HCT116 (cell line): ENCODE data around the gene SIGLEC14. TPM values are rescaled to one million over a fixed set of nuclear protein-coding genes. Genes with fewer than 3 reads are reported as not detected.
"Not testable (repeated sequence)": the region's sequence is repeated elsewhere in the genome, so short reads cannot be mapped to it uniquely, and the experiment has no call there.

Experiments
- ATAC-seq: fragments of 200-7000 bp; cut with Tn5 transposase; 2 replicates; pipeline ENCODE4 v1.9.1; 2020; ENCODE audit warnings: mild to moderate bottlenecking, moderate library complexity
- BruUV-seq: library from RNA; stranded (reverse); fragments of 400-500 nt; replicated peaks from 2 replicates; lab custom pipeline; 2021; lab: Mats Ljungman, UMichigan
- CTCF ChIA-PET: fragments of 300-600 bp; sonication (Branson Sonifier 250); formaldehyde crosslinking; loops from one replicate; lab custom pipeline; 2021; ENCODE audit warnings: antibody characterized with exemption; lab: Charles Lee
- POLR2A ChIA-PET: fragments of 300-600, 350-600 bp; sonication (Branson Sonifier 250); formaldehyde crosslinking; loops from one replicate; lab custom pipeline; 2021; ENCODE audit warnings: antibody characterized with exemption; lab: Charles Lee
- RAD21 ChIA-PET, 2 experiments: fragments of 300-600 bp; sonication (Branson Sonifier 250); formaldehyde crosslinking; loops; one replicate each; lab custom pipeline; 2023; ENCODE audit warnings: low total read pairs in 2 of 2; ENCODE audit not compliant: uncharacterized antibody in 2 of 2, unreplicated experiment in 2 of 2, low non-redundant PET in 1 of 2; lab: Charles Lee
- DNase-seq: peaks from one replicate; pipeline ENCODE4 v3.0.0-alpha.2; 2010; ENCODE audit warnings: low read depth, low spot score
- H2AFZ ChIP-seq: fragments of 200-600 bp; shearing (Covaris generic), sonication (generic); 2 replicates; pipeline ENCODE4 v1.6.1; 2017; ENCODE audit warnings: low read depth, mixed run types, mixed read lengths, antibody characterized with exemption, low read length; ENCODE audit not compliant: poor library complexity, severe bottlenecking
- H3K27ac ChIP-seq: 2 replicates; pipeline ENCODE4 v1.5.1; 2012; ENCODE audit warnings: low read depth, low read length
- H3K27me3 ChIP-seq: fragments of 200-600 bp; sonication (generic); 2 replicates; pipeline ENCODE4 v1.6.1; 2016; ENCODE audit warnings: mixed run types, low read length, mixed read lengths; ENCODE audit not compliant: insufficient read depth
- H3K36me3 ChIP-seq, 2 experiments: fragments of 200-500 bp in 1 of 2; fragments of 200-600 bp in 1 of 2; sonication (Bioruptor generic) in 1 of 2; sonication (generic) in 1 of 2; 2 replicates each; pipeline versions ENCODE4 v1.5.1 to v1.6.1; 2014 to 2016; ENCODE audit warnings: low read length in 2 of 2, inconsistent platforms in 1 of 2, mixed read lengths in 1 of 2, mixed run types in 1 of 2; ENCODE audit not compliant: insufficient read depth in 2 of 2, control insufficient read depth in 1 of 2
- H3K4me1 ChIP-seq, 2 experiments: fragments of 200-600 bp in 1 of 2; sonication (generic) in 1 of 2; 2 replicates each; pipeline versions ENCODE4 v1.5.1 to v1.6.1; 2012 to 2017; ENCODE audit warnings: low read length in 2 of 2, inconsistent platforms in 1 of 2, mild to moderate bottlenecking in 1 of 2, mixed read lengths in 1 of 2, mixed run types in 1 of 2, moderate library complexity in 1 of 2; ENCODE audit not compliant: insufficient read depth in 2 of 2, control insufficient read depth in 1 of 2
- H3K4me2 ChIP-seq: fragments of 200-600 bp; sonication (generic); 2 replicates; pipeline ENCODE4 v1.6.1; 2017; ENCODE audit warnings: mixed run types, low read length, mixed read lengths
- H3K4me3 ChIP-seq, 2 experiments: fragments of 200-600 bp in 1 of 2; sonication (generic) in 1 of 2; replicated peaks in 1 of 2; 2 replicates each; pipeline ENCODE4 v1.5.1; 2011 to 2016; ENCODE audit warnings: low read length in 2 of 2, control low read depth in 1 of 2, low read depth in 1 of 2, mild to moderate bottlenecking in 1 of 2, mixed read lengths in 1 of 2, mixed run types in 1 of 2
- H3K79me2 ChIP-seq: fragments of 200-600 bp; sonication (generic); 2 replicates; pipeline ENCODE4 v1.6.1; 2017; ENCODE audit warnings: mild to moderate bottlenecking, mixed run types, low read length, moderate library complexity, mixed read lengths; ENCODE audit not compliant: insufficient read depth
- H3K9ac ChIP-seq: fragments of 200-600 bp; sonication (generic); 2 replicates; pipeline ENCODE4 v1.6.1; 2016; ENCODE audit warnings: low read length, mixed read lengths
- H3K9me2 ChIP-seq: fragments of 200-600 bp; sonication (generic), shearing (Covaris generic); 2 replicates; pipeline ENCODE4 v1.6.1; 2017; ENCODE audit warnings: mixed run types, mild to moderate bottlenecking, moderate library complexity; ENCODE audit not compliant: insufficient read depth
- H3K9me3 ChIP-seq, 2 experiments: fragments of 200-500 bp in 1 of 2; fragments of 200-600 bp in 1 of 2; sonication (Bioruptor generic) in 1 of 2; sonication (generic) in 1 of 2; 2 replicates each; pipeline ENCODE4 v1.6.1; 2014 to 2017; ENCODE audit warnings: low read length in 2 of 2, mixed read lengths in 2 of 2, inconsistent platforms in 1 of 2, low read depth in 1 of 2, mild to moderate bottlenecking in 1 of 2, mixed run types in 1 of 2, moderate library complexity in 1 of 2; ENCODE audit not compliant: control insufficient read depth in 1 of 2, insufficient read depth in 1 of 2
- H4K20me1 ChIP-seq: fragments of 200-600 bp; sonication (generic), shearing (Covaris generic); 2 replicates; pipeline ENCODE4 v1.6.1; 2017; ENCODE audit warnings: mixed run types, mild to moderate bottlenecking, moderate library complexity; ENCODE audit not compliant: insufficient read depth
- CBX3 ChIP-seq: IDR thresholded peaks from 2 replicates; pipeline ENCODE4 v1.6.1; 2012; ENCODE audit warnings: low read depth
- JUND ChIP-seq: IDR thresholded peaks from 2 replicates; pipeline ENCODE4 v1.6.1; 2012
- POLR2A ChIP-seq: IDR thresholded peaks from 2 replicates; pipeline ENCODE4 v1.7.0; 2011; ENCODE audit warnings: borderline replicate concordance; ENCODE audit not compliant: insufficient read depth, insufficient read length; ENCODE audit errors: extremely low read depth
- RAD21 ChIP-seq: IDR thresholded peaks from 2 replicates; pipeline ENCODE4 v1.6.1; 2012; ENCODE audit warnings: low read depth, mild to moderate bottlenecking
- SP1 ChIP-seq: IDR thresholded peaks from 2 replicates; pipeline ENCODE4 v1.6.1; 2012; ENCODE audit warnings: low read depth
- SRF ChIP-seq: IDR thresholded peaks from 2 replicates; pipeline ENCODE4 v1.6.1; 2012; ENCODE audit warnings: low read depth
- TCF7L2 ChIP-seq: IDR thresholded peaks from 2 replicates; pipeline ENCODE4 v1.7.0; 2011; ENCODE audit warnings: borderline replicate concordance, inconsistent platforms; ENCODE audit not compliant: insufficient read depth, insufficient read length; ENCODE audit errors: extremely low read depth
- ZFX ChIP-seq: fragments of 450-650 bp; IDR thresholded peaks from 2 replicates; pipeline ENCODE4 v1.6.1; 2017
- intact Hi-C: fragments of 100-400 bp; cut with micrococcal nuclease; formaldehyde crosslinking; loops from 2 replicates; pipeline ENCODE4 v1.10.0; 2022
- total RNA-seq: library from RNA; stranded (reverse); gene quantifications from one replicate; pipeline ENCODE4 v1.2.1, GENCODE V29; 2021; ENCODE audit not compliant: unreplicated experiment
- TF ChIP-seq, protein P1 (sequence below), 3 experiments: fragments of 200-600 bp in 1 of 3; sonication (generic) in 1 of 3; IDR thresholded peaks in 2 of 3; conservative IDR thresholded peaks in 1 of 3; 2 replicates each; pipeline ENCODE4 v1.5.1; 2012 to 2017; ENCODE audit warnings: low read depth in 2 of 3, low read length in 2 of 3, antibody characterized with exemption in 1 of 3, borderline replicate concordance in 1 of 3, control low read depth in 1 of 3, mild to moderate bottlenecking in 1 of 3, mixed read lengths in 1 of 3, mixed run types in 1 of 3, moderate library complexity in 1 of 3; ENCODE audit not compliant: insufficient read depth in 1 of 3

SIGLEC14 gene
- total RNA-seq, 1 experiment from 2014 or later, result not detected

DNA sequence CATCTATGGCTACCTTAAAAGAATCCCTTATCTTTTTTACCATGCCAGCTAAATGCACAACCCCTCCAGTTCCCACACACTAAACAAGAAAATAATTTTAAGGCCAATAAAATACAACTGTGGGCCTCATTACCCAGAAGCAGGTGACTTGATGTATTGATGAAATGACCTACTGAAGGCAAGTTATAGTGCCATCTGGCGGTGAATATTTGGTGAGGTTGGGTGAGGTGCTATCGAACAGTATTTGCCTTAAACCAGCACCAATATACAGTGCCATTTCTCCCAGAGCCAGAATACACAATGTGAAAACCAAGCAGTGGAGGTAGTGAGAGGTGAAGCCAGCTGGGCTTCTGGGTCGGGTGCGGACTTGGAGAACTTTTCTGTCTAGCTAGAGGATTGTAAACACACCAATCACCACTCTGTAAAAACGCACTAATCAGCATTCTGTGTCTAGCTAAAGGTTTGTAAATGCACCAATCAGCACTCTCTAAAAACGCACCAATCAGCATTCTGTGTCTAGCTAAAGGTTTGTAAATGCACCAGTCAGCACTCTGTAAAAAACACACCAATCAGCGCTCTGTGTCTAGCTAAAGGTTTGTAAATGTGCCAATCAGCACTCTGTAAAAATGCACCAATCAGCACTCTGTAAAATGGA is 29.4 kb upstream of the SIGLEC14 start:
- RAD21 ChIA-PET, intact Hi-C loops, H3K9ac ChIP-seq, H3K79me2 ChIP-seq, H3K4me2 ChIP-seq, H3K4me3 ChIP-seq, H3K4me1 ChIP-seq, H3K27ac ChIP-seq, H3K9me2 ChIP-seq, POLR2A ChIA-PET, H2AFZ ChIP-seq, H3K27me3 ChIP-seq, H4K20me1 ChIP-seq, BruUV-seq, H3K36me3 ChIP-seq, H3K9me3 ChIP-seq: not testable (repeated sequence)
- DNase-seq (peak; percentile 65), ATAC-seq (peak; percentile 89)
- CTCF ChIA-PET, result interaction anchor here (2.1 kb wide), 1 partner anchor 15 kb away, joined by 10 read pairs; no protein-coding TSS in a partner anchor
- TF ChIP-seq CBX3, result peak; percentile 30; the same call in 1 of the 2 replicates
- peak; percentile 42; the same call in 1 of the 2 replicates for TF ChIP-seq SP1
- TF ChIP-seq, protein P1, sequence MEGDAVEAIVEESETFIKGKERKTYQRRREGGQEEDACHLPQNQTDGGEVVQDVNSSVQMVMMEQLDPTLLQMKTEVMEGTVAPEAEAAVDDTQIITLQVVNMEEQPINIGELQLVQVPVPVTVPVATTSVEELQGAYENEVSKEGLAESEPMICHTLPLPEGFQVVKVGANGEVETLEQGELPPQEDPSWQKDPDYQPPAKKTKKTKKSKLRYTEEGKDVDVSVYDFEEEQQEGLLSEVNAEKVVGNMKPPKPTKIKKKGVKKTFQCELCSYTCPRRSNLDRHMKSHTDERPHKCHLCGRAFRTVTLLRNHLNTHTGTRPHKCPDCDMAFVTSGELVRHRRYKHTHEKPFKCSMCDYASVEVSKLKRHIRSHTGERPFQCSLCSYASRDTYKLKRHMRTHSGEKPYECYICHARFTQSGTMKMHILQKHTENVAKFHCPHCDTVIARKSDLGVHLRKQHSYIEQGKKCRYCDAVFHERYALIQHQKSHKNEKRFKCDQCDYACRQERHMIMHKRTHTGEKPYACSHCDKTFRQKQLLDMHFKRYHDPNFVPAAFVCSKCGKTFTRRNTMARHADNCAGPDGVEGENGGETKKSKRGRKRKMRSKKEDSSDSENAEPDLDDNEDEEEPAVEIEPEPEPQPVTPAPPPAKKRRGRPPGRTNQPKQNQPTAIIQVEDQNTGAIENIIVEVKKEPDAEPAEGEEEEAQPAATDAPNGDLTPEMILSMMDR (IDR thresholded peaks at IDR 0.05 in 2 of 3, conservative IDR thresholded peaks at IDR 0.05 in 1 of 3; ENCODE audit: borderline replicate concordance in 1 of 3, insufficient read depth in 1 of 3, low read depth in 2 of 3, low read length in 2 of 3), result peak; percentile 22 to 72 (median 65); a peak in 4 of 6 replicates
- TF ChIP-seq RAD21, result peak; percentile 36

DNA sequence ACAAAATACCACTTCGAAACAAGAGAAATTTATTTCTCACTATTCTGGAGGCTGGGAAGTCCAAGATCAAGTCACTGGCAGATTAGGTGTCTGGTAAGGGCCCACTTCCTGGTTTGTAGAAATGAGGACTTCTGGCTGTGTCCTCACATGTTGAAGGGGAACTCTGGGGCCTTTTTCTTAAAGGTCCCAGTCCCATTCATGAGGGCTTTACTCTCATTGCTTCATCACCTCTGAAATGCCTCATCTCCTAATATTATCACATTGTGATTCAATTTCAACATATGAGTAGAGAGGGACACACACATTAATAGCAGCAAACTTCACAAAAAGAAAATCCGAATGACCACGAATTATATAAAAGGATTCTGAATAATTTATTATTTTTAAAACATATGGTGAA is 21.6 kb upstream of the SIGLEC14 start:
- intact Hi-C loops, result loop anchor here (5.0 kb wide), 1 partner anchor 109 kb away; no protein-coding TSS in a partner anchor

More for the DNA sequence above, 21.6 kb upstream of the SIGLEC14 start:
- Histone ChIP-seq H3K9me2 (no peaks in the 10 kb centered on the region), H3K9me3 (no peaks in the 10 kb centered on the region), H3K79me2 (no peaks in the 10 kb centered on the region), H3K27ac (no peak overlapping the region), H3K36me3 (no peaks in the 10 kb centered on the region), H4K20me1 (no peaks in the 10 kb centered on the region), H3K9ac (no peak overlapping the region), H3K27me3 (peaks cover 12% of the 10 kb centered on the region; the same call in 1 of the 2 replicates), H2AFZ (no peak overlapping the region), H3K4me1 (no peaks in the 10 kb centered on the region), H3K4me3 (no peak overlapping the region), H3K4me2 (no peak overlapping the region)
- CTCF ChIA-PET, result no interaction called here
- RAD21 ChIA-PET, result no interaction called here
- ATAC-seq, result no peak
- POLR2A ChIA-PET, result no interaction called here
- DNase-seq, result no peak
- no TSS peak for BruUV-seq
- TF ChIP-seq TCF7L2 (no peak), ZFX (no peak), JUND (no peak), SRF (no peak), POLR2A (no peak), RAD21 (no peak)
